NAMALWA (cell line): ENCODE data around the gene SSTR5.
"Not testable (repeated sequence)": the region's sequence is repeated elsewhere in the genome, so short reads cannot be mapped to it uniquely, and the experiment has no call there.

ENCODE experiments used
- DNase-seq: peaks from one replicate; pipeline ENCODE4 v3.0.0-alpha.2; 2015; ENCODE audit warnings: low spot score

SSTR5 gene

GRCh38 chr16:1073566-1074378 lies 1.2 kb downstream of the SSTR5 start:
- DNase-seq: no peak

DNA sequence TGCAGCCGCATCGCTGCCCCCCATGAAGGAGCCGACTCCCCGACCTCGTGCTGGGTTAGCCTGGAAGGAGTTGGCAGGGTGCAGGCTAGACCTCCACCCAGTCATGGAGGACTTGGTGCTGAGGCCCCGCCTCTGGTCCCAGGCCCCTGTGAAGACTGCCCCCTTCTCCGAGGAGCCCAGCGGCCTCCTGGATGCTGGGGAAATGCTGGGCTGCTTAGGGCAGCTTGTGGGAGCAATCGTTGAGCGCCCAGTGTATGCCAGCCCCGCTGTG lies 1.8 kb downstream of the SSTR5 start:
- no peak for DNase-seq

GRCh38 chr16:1075546-1075945 lies 3.0 kb downstream of the SSTR5 start:
- no peak for DNase-seq

DNA sequence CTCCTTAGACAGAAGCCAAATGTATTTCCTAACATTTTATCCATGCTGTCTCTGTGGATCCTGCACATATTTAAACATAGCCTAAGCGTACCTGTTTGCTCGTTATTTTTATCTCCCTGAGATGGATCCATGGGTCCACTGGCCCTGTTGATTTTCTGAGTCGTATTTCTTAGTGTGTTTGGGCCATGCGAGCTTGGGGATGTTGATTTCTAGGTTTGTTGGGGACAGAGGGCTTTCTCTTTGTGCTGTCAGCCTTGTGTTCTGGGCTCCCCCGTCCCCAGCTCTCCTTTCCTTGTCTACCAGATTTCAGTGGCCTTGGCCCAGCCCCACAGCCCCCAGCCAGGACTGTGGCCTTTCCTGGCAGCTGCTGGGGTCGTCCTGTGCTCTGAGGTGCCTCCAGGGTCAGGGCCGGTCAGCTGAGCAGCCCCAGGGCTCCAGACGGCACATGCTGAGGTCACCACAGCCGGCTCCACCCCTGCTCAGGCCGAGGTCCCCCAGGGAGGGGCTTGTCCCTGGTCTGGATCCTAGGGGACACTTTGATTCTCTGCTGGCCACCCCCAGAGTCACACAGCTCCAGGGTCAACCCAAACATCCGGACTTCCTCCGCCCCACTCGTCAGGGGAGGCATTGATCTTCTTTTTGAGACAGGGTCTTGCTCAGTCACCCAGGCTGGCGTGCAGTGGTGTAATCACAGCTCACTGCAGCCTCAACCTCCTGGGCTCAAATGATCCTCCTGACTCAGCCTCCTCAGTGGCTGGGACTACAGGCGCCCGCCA lies 4.4 kb downstream of the SSTR5 start:
- DNase-seq: no peak

GRCh38 chr16:1077877-1078578 lies 5.5 kb downstream of the SSTR5 start:
- DNase-seq: no peak

- no peak for DNase-seq
Measured at GRCh38 chr16:1078579-1079021, 6.1 kb downstream of the SSTR5 start.

DNA sequence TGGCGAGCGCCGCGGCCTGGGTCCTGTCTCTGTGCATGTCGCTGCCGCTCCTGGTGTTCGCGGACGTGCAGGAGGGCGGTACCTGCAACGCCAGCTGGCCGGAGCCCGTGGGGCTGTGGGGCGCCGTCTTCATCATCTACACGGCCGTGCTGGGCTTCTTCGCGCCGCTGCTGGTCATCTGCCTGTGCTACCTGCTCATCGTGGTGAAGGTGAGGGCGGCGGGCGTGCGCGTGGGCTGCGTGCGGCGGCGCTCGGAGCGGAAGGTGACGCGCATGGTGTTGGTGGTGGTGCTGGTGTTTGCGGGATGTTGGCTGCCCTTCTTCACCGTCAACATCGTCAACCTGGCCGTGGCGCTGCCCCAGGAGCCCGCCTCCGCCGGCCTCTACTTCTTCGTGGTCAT lies 6.8 kb downstream of the SSTR5 start:
- DNase-seq: no peak

- DNase-seq: no peak
Measured at GRCh38 chr16:1079786-1080525, 7.4 kb downstream of the SSTR5 start.

- no peak for DNase-seq
Measured at GRCh38 chr16:1080801-1081733, 8.5 kb downstream of the SSTR5 start.

GRCh38 chr16:1081734-1082265 lies 9.3 kb downstream of the SSTR5 start:
- DNase-seq: no peak

- DNase-seq: no peak
Measured at GRCh38 chr16:1082266-1082951, 9.9 kb downstream of the SSTR5 start.

DNA sequence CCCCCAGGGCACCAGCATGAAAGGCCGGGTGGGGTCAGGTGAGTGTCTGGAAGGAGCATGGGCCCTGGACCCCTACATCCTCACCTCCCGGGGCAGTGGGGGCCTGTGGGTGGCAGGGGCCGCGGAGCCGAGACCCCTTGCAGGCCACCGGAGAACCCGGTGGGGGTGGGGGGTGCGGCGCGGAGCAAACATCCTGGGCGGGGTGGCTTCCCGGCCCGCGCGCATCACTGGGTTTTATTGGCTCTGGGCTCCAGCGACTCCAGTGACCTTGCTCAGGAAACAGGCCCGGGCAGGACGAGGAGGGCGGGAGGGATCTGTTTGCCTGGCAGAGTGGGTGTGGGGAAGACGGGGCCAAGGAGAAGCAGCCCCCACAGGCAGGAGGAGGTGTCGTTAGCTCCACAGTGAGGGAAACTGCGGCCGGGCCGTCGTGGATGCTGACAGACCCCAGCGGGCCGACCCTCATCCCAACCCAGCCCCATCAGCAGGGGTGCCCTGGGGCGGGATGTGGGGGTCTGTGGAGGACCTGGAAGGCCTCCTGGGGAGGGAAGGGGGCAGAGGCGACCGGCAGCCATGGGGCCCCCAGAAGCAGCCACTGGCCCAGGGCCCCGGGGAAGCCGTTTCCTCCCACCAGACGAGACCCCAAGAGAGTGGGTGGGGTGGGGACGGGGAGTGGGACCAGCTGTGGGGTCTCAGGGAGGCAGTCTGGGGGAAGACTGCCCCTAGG lies 10.6 kb downstream of the SSTR5 start:
- DNase-seq: no peak

- no peak for DNase-seq
Measured at GRCh38 chr16:1084971-1085370, 12.4 kb downstream of the SSTR5 start.

DNA sequence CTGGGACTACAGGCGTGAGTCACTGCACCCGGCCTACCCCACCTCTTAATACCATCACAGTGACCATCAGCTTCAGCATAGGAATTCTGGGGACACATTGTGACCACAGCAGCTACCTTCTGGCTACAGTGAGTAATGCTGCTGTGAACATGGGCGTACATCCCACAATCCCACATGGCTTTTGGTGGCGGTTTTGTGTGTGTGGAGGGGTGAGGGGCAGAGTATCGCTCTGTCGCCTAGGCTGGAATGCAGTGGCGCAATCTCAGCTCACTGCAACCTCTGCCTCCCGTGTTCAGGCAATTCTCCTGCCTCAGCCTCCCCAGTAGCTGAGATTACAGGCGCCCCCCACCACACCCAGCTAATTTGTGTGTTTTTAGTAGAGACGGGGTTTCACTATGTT lies 13.9 kb downstream of the SSTR5 start:
- not testable (repeated sequence) for DNase-seq

- no peak for DNase-seq
Measured at GRCh38 chr16:1088295-1089170, 16.0 kb downstream of the SSTR5 start.

DNA sequence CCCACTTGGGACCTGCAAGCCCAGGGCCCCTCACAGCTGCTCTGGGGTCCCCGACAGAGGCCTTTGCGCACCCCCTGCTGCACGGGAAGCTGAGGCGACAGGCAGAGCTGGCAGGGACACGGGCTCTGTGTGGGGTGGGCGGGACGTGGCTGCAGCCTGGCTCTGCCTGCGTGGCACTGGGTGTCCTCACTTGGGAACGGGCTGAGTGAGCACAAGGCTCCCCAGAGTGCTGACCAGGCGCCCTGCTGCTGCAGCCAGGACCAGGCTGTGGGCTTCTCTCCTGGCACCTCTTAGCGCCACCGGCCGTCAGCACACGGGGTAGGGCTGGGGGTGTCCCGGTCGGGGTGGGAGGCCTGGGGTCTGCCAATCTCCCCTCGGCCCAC lies 16.9 kb downstream of the SSTR5 start:
- no peak for DNase-seq

DNA sequence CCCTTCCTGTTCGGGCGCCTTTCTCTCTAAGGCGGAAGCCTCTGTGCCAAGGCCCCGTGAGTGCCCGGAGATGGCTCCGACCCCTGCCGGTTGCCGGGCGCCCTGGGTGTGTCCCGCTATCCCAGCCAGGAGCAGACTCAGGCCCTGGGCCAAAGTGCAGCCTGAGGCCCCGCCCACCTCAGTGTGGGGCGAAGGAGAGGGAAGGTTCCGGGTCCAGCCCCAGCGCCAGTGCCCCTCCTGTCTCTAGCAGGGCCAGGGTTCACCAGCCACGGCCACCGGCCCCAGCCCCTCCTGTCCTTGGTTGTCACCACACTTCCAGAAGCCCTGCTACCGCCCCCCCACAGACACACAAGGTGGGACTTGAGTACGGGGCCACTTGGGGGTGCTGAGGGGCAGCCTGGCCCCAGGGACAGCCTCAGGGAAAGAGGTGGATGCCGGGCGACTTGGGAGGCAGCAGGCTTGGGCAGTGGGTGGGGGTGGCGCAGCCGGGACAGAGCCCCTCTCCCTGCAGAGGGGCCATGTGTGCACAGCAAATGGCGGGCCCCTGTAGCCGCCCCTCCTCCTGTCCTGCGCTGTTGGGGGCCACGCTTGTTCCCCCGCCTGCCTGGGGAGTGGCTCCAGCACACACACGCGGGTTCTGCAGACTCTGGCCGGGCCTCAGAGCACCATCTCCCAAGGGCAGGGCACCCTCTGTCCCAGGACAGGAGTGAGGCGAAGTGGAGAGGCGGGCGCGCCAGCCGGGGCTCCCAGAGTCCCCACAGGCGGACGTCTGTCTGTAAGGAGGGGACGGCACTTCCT lies 17.5 kb downstream of the SSTR5 start:
- DNase-seq: no peak
